ENCODE measurements around the gene OR51G1. TPM values are rescaled to one million over a fixed set of nuclear protein-coding genes. Genes with fewer than 3 reads are reported as not detected.

Gene OR51G1
- total and polyA plus RNA-seq, 2 donors (not counting 1 experiment from before 2014, with no cell fraction given): not detected

GRCh38 chr11:4916581-4916980 lies 7.6 kb downstream of the OR51G1 start:
- Histone ChIP-seq H3K36me3 (ENCODE audit: control insufficient read depth, insufficient read depth, low read length) (no peaks in the 10 kb centered on the region), H3K4me2 (ENCODE audit: extremely low read depth, insufficient read depth, low read length) (no peak overlapping the region), H3K27me3 (ENCODE audit: control insufficient read depth, insufficient read depth, low read length) (no peaks in the 10 kb centered on the region), H4K20me1 (ENCODE audit: control insufficient read depth, extremely low read depth, insufficient read depth, low read length) (no peaks in the 10 kb centered on the region), H3K27ac (ENCODE audit: insufficient read depth, low read length) (no peak overlapping the region), H3K79me2 (ENCODE audit: control insufficient read depth, insufficient read depth, low read length) (no peaks in the 10 kb centered on the region), H3K9ac (ENCODE audit: insufficient read depth, low read length) (no peak overlapping the region), H3K4me3 (replicated peaks in 1 of 4; ENCODE audit: control extremely low read depth in 1 of 4, insufficient read depth in 1 of 4, low read depth in 3 of 4, low read length in 4 of 4) (no peak overlapping the region), H3K4me1 (ENCODE audit: control insufficient read depth, extremely low read depth, insufficient read depth, low read length) (no peaks in the 10 kb centered on the region), H2AFZ (ENCODE audit: low read length) (no peak overlapping the region), H3K9me3 (ENCODE audit: control insufficient read depth, insufficient read depth, low read depth, low read length) (no peaks in the 10 kb centered on the region)
- no peak for DNase-seq (ENCODE audit: low read depth in 2 of 2)
- TF ChIP-seq CTCF (conservative IDR thresholded peaks at IDR 0.05 in 1 of 2, IDR thresholded peaks at IDR 0.05 in 1 of 2; ENCODE audit: low read depth in 1 of 2, low read length in 2 of 2) (no peak), EZH2 (IDR thresholded peaks at IDR 0.05; ENCODE audit: low read length, missing control alignments) (no peak)

- Histone ChIP-seq H2AFZ (ENCODE audit: low read length) (no peak within 1 kb of the TSS), H3K4me2 (ENCODE audit: extremely low read depth, insufficient read depth, low read length) (no peak within 1 kb of the TSS), H3K27ac (ENCODE audit: insufficient read depth, low read length) (no peak within 1 kb of the TSS), H3K9me3 (ENCODE audit: control insufficient read depth, insufficient read depth, low read depth, low read length) (no peaks in the 10 kb centered on the region), H3K36me3 (ENCODE audit: control insufficient read depth, insufficient read depth, low read length) (no peaks in the 10 kb centered on the region), H3K27me3 (ENCODE audit: control insufficient read depth, insufficient read depth, low read length) (no peaks in the 10 kb centered on the region), H3K4me1 (ENCODE audit: control insufficient read depth, extremely low read depth, insufficient read depth, low read length) (no peaks in the 10 kb centered on the region), H3K79me2 (ENCODE audit: control insufficient read depth, insufficient read depth, low read length) (no peaks in the 10 kb centered on the region), H3K4me3 (replicated peaks in 1 of 4; ENCODE audit: control extremely low read depth in 1 of 4, insufficient read depth in 1 of 4, low read depth in 3 of 4, low read length in 4 of 4) (no peak within 1 kb of the TSS), H4K20me1 (ENCODE audit: control insufficient read depth, extremely low read depth, insufficient read depth, low read length) (no peaks in the 10 kb centered on the region), H3K9ac (ENCODE audit: insufficient read depth, low read length) (no peak within 1 kb of the TSS)
- no peak for DNase-seq (ENCODE audit: low read depth in 2 of 2)
- TF ChIP-seq CTCF (conservative IDR thresholded peaks at IDR 0.05 in 1 of 2, IDR thresholded peaks at IDR 0.05 in 1 of 2; ENCODE audit: low read depth in 1 of 2, low read length in 2 of 2): no peak
These were observed 20.7 kb downstream of the OR51G1 start, which contains the start of gene OR51A7 for GRCh38 chr11:4903484-4903883. Gene OR51A7 (plus strand): TSS chr11:4903783. CDS start chr11:4907370, 3,587 bp downstream.

GRCh38 chr11:4891996-4892640 lies 32.0 kb downstream of the OR51G1 start:
- H3K27ac ChIP-seq (ENCODE audit: insufficient read depth, low read length): no peak overlapping the region
- TF ChIP-seq CTCF (conservative IDR thresholded peaks at IDR 0.05 in 1 of 2, IDR thresholded peaks at IDR 0.05 in 1 of 2; ENCODE audit: low read depth in 1 of 2, low read length in 2 of 2) (peak in 1 of 2 donors; percentile 11), EZH2 (IDR thresholded peaks at IDR 0.05; ENCODE audit: low read length, missing control alignments) (no peak)
- peak; percentile 86 to 93 for DNase-seq (ENCODE audit: low read depth in 2 of 2)
- no peaks in the 10 kb centered on the region for H4K20me1 ChIP-seq (ENCODE audit: control insufficient read depth, extremely low read depth, insufficient read depth, low read length)
- H3K36me3 ChIP-seq (ENCODE audit: control insufficient read depth, insufficient read depth, low read length): no peaks in the 10 kb centered on the region
- no peak overlapping the region for H3K4me3 ChIP-seq (replicated peaks in 1 of 4; ENCODE audit: control extremely low read depth in 1 of 4, insufficient read depth in 1 of 4, low read depth in 3 of 4, low read length in 4 of 4)
- no peak overlapping the region for H3K4me2 ChIP-seq (ENCODE audit: extremely low read depth, insufficient read depth, low read length)
- H3K27me3 ChIP-seq (ENCODE audit: control insufficient read depth, insufficient read depth, low read length): no peaks in the 10 kb centered on the region
- H3K4me1 ChIP-seq (ENCODE audit: control insufficient read depth, extremely low read depth, insufficient read depth, low read length): peaks cover 4% of the 10 kb centered on the region
- H3K9me3 ChIP-seq (ENCODE audit: control insufficient read depth, insufficient read depth, low read depth, low read length): no peaks in the 10 kb centered on the region
- H2AFZ ChIP-seq (ENCODE audit: low read length): no peak overlapping the region
- no peak overlapping the region for H3K9ac ChIP-seq (ENCODE audit: insufficient read depth, low read length)
- H3K79me2 ChIP-seq (ENCODE audit: control insufficient read depth, insufficient read depth, low read length): no peaks in the 10 kb centered on the region
